IMR-90 (cell line): Measurements from ENCODE around the gene LRRTM4.

Source experiments
- BHLHE40 ChIP-seq: fragments of 150-350 bp; IDR thresholded peaks from 2 replicates; pipeline ENCODE4 v1.6.1; 2016; ENCODE audit warnings: mild to moderate bottlenecking, low read depth, low read length
- CTCF ChIP-seq: conservative IDR thresholded peaks from 2 replicates; pipeline ENCODE4 v1.5.1; 2012; ENCODE audit warnings: mild to moderate bottlenecking, low read depth, low read length, improper control_type of control experiment
- FOS ChIP-seq: fragments of 150-350 bp; IDR thresholded peaks from 2 replicates; pipeline ENCODE4 v1.6.1; 2016; ENCODE audit warnings: low read depth, low read length
- MXI1 ChIP-seq: IDR thresholded peaks from 2 replicates; pipeline ENCODE4 v1.6.1; 2012; ENCODE audit warnings: low read depth, mild to moderate bottlenecking, low read length, moderate library complexity, borderline replicate concordance
- NFE2L2 ChIP-seq: fragments of 150-350 bp; IDR thresholded peaks from 2 replicates; pipeline ENCODE4 v1.6.1; 2016; ENCODE audit warnings: low read depth, mild to moderate bottlenecking, low read length
- POLR2A ChIP-seq: IDR thresholded peaks from 2 replicates; pipeline ENCODE4 v1.6.1; 2012; ENCODE audit warnings: mild to moderate bottlenecking, low read depth, low read length
- RAD21 ChIP-seq: IDR thresholded peaks from 2 replicates; pipeline ENCODE4 v1.6.1; 2012; ENCODE audit warnings: low read length, improper control_type of control experiment

- no peak for TF ChIP-seq NFE2L2
- no peak for TF ChIP-seq POLR2A
- no peak for TF ChIP-seq CTCF
- TF ChIP-seq FOS = no peak
- TF ChIP-seq MXI1 = no peak
- TF ChIP-seq RAD21 = no peak
- TF ChIP-seq BHLHE40 = no peak
These were observed 673.1 kb downstream of the LRRTM4 start for GRCh38 chr2:76849086-76849485.
